NK-92 treated with Interleukin-12 subunit alpha and Interleukin-12 subunit beta, amount 100 ng/mL, for 24 hours (cell line): Measurements from ENCODE around the gene SOX8.

Experiments
- DNase-seq: peaks from one replicate; lab custom pipeline; 2025; lab: John Stamatoyannopoulos, UW

The SOX8 gene

DNA sequence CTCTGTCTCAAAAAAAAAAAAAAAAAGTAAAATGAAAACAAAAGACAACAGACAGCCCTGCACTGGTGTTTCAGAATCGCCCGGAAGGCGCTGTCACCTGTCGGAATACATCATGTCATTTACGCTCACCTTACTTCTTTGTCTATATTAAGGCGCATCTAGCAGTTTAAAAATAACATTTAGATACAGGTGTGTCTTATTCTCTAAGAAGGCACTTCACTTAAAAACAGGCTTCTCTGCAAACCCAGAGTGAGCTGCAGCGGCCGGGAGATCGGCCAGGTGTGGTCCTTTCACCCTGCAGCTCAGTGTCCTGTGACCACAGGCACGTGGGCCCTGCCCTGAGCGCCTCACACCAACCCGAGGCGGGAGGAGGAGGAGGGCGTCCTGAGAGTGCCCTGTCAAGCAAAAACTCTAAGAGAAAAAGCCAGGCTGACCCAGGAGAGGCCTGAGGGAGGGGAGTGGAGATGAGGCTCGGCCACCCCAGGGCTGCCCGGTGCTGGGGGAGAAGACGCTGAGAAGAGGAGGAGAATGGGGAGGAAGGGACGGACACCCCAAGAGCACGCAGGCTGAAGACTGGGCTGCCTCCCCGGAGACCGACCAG is 7.5 kb upstream of the SOX8 start:
- no peak for DNase-seq

DNA sequence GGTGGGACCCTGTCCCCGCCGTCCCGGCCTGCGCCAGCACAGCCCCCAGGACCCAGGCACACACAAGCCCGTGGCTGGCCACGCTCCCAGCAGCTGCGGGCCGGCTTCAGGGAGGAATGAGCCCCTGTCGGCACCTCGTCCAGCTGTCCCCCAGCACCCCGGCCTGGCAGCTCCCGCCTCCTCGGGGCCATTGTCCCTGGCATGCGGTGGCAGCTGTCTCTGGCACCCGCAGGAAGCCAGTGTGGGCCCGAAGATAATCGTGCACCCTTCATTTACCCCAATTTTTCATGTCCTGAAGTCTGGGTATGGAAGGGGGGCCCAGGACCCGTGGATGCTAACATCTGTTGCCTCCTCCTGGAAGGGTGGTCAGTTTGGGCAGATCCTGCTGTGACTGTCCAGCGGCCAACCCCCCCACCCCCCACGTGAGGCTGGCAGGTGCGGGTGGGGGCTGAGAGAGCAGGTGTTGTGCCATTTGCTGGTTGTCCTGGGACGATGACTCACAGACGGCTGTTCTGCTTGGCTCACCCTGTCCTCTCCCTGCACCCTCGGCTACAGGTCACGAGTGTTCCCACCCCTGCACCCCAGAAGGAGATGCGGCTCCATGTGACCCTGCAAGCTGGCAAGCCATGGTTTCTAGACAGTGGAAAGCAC is 6.8 kb upstream of the SOX8 start:
- no peak for DNase-seq

DNA sequence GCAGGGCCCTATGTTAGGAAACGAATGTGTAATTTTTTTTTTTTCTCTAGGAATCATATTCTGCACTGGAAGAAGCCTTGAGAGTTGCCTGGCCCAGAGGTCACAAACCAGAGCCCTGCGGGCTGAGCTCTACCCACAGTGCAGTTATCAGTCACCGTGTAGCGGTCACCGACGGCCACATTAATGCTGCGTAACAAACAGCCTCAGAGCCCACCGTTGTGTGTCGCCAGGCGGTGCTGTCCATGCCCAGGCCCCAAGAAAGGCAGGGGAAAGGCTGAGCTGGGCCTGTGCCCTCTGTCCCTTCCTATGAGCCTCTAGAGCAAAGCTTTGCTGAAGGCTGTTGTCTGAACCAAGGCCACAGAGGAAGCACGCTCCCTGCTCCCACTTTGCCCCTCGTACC is 6.3 kb upstream of the SOX8 start:
- no peak for DNase-seq

DNA sequence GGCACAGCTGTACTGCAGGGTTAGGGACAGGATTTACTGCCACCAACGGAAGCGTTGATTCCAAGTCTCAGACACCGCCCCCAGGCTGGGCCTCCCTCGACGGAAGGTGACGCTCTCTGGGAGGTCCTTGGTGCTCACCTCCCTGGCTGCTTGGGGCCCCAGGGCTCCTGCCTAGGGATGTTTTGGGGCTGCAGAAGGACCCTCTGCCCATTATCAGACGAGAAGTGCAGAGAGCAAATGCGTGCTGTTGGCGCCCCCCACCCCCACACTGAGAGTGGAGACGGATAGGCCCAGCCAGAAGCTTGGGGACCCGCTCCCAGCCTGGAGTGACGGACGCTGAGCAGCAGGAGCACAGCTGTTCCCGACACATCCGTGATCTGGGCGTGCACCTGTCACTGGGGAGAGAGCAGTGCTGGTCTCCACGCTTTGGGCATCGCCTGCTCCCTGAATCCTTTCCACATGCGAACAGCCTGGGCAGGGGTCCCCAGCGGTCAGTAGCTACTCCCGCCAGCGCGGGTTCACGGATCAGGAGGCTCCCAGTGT is 5.1 kb upstream of the SOX8 start:
- DNase-seq, result no peak

DNA sequence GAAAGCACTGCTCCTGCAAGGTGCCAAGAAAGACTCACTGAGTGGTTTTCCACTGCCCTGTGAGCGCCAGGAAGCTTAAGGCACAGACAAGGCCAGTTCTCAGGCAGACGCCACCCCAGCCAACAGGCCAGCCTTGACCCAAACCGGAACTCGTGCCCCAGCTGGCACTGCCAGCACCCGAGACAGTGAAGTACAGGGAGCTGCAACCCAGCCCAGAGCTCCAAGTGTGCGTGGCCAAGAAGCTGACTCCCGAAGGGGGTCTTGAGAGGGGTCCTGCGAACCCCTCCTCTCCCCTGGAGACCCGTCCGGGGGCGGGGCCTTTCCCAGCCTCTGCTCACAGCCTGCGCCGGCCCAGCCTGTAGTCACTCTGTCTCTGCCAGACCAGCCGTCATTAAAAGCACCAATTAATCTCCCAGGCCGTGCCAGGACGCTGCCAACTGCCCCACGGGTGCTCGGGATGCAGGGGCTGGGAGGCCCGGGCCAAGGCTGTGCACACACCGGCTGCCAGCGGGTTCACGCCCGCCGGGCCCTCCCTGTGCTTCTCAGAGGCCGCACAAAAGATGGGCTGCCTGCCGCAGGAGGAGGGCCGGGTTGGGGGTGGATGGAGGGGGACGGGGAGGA is 4.4 kb upstream of the SOX8 start:
- no peak for DNase-seq

DNA sequence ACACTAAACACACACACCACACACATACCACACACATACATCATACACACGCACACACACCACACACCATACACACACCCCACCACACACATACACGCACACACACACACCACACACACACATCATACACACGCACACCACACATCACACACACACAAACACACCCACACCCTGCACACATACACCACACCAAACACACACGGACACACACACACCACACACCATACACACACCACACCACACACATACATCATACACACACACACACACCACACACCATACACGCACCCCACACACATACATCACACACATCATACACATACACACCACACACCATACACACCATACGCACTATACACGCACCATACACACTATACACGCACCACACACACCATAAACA is 3.7 kb upstream of the SOX8 start:
- no peak for DNase-seq

DNA sequence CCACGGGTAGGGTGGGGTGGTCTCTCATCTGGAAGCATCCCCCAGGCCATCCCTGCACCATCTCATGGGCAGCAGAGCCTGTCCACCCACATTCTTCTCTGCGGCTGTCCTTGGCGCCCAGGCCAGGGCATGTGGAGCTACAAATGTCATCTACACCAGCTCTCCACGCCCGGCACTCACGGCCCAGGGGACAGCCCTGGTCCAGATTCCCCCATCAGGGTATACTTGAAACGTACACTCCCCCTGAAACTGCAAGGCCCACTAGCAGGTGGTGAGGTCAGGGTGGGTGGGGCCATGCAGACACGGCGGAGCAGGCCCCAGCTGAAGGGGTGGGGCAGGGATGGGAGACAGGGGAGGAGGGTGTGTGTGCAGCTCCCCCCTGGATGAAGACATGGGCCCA is 3.2 kb upstream of the SOX8 start:
- no peak for DNase-seq

DNA sequence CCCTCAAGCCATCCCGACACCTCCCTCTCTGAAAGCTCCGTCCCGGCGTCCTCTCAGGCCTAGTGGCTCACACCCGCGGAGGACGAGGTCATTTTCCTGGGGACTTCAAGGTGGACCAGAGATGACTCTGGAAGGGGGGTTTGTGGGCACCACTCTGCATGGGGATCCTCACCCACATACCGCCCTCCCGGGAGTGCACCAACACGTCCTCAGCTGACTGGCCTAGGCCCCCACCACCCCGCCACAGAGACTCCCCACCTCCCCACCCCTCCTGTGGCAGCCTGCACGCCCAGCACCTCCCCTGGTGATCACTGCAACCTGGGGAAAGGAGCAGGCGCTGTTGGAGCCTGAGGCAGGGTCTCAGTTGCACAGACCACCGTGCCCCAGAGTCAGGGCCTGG is 2.4 kb upstream of the SOX8 start:
- no peak for DNase-seq

DNA sequence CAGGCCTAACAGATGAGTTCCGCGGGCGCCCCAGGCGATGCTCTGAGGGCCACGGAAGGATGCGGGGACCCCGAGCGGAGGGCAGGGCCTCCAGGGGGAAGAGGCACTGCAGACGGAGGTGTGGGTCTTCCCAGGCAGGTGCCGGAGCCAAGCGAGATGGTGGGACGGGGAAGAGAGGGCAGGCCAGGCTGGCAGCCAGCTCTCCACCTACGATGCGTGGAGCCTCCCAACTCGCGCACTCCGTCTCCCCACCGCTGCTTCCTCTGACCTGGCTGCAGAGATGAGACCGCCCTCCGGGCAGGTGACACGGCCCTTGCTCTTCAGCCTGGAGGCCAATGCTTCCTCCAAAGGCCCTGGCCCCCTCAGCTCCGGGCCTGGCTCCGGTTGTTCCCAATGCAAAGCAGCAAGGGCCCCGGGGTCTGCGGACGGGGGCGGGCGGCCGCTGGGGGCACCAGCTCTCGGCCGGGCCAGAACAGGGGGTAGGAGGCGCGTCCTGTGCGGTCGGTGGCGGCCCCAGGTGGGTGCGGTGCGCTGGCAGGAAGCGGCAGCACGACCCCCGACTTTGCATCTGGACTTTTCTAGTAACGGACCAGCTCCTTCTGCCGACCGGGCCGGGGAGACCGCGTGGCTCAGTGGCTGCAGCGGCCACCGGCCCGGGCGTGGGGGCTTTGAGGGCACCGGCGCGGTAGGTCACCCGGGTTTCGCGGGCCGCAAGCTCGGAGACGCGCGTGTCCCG is 1.5 kb upstream of the SOX8 start:
- no peak for DNase-seq

DNA sequence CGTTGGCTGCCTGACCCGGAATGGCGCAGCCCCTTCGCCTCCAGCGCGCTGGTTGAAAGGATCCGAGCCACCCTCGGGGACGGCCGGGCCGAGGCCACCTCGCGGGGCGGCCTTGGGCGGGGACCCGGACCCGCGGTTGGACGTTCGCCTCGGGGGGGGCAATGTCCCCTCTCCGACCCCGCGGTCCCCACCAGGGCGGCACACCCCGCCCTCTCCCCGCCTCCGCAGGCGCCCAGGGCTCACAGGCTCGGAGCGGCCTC is 1.0 kb upstream of the SOX8 start:
- no peak for DNase-seq

DNA sequence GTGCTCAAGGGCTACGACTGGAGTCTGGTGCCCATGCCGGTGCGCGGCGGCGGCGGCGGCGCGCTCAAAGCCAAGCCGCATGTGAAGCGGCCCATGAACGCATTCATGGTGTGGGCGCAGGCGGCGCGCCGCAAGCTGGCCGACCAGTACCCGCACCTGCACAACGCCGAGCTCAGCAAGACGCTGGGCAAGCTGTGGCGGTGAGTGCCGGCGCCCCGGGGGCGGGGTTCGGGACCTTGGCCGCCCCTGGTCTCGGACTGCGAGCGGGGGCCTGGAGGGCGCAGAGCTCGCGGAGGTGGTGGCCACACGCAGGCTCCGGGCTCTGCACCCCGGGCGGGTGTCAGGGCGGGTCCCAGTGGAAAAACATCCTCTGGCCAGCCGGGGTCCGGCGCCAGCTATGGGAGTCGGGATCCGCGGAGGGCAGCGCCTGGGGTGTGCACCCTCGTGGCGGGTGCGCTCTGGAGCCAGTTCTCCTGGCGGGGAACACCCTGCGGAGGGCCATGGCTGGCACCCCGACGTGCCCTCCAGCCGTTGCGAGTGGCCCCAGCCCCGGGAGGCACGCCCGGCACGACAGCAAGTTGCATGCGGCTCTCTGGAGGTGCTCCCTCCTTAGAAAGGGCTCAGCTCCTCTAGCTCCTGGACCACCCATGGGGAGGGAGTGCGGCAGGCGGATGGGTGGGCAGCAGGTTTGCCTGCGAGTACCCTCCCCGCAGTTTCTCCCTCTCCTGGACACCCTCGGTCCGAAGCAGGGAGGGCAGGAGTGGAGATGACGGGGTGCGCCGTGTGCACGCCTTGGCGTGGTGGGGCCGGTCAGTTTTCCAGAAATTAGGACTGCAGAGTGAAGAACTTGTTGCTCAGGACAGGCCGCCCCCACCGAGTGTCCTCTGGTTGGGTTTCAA is 824 bp downstream of the SOX8 start:
- DNase-seq, result no peak

DNA sequence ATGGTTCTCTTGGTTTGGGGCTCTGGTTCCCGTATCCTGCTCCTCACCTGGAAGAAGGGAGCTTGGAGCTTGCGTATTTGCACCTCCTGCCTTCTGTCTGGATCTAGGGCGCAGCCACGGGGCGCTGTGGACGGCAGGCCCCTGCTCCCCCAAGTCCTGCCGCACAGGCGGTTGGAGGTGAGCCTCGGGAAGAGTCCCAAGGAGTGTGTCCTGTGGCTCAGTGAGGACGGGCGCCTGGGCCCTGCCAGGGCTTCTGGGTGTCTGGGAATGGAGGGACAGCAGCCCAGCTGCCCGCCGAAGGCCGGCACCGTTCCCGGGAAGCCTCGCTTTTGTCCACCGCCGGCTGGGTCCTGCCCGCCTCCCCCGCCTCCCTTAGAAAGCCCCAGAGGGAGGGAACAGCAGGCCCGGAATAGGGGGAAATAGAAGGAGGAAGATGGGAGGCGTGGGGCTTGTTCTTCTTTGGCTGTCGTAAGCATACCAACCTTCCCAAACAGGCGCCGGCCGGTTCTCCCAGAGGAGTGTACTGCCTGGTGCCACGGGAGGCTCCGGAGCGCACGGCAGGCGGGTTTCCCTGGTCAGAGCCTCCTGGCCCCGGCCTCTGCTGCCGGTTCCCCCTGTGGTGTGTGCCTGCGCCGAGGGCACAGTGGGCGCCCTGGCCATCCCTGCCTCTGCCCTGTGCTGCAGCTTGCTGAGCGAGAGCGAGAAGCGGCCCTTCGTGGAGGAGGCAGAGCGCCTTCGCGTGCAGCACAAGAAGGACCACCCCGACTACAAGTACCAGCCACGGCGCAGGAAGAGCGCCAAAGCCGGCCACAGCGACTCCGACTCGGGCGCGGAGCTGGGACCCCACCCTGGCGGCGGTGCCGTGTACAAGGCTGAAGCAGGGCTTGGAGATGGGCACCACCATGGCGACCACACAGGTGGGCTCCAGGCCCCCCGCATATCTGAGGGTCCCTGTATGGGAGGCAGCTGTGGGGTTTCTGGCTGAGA is 1.8 kb downstream of the SOX8 start:
- DNase-seq, result no peak

DNA sequence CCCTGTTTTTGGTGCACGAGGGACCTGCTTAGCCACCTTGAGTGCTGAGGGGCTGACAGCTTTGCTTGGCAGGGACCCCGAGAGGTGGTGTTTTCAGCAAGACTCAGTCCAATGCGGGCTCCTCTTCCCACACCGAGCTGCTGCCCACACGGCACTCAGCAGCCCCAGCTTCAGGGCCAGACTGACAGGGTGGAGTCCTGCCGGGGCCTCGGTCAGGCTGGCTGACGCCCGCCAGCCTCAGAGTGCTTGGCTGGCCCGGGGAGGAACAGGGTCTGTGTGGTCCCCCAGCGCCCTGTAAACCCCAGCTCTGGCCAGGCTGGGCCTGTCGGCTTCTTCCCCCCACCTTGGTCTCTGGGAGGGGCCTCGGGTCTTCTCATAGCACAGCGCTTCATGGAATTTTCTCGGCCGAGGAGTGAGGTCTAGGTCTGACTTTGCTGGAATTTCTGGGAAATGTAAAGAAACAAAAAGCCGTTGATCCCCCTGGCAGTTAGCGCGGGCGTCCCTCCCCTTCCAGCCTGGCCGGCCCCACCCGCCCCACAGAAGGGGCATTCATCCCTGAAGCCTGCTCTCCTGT is 2.6 kb downstream of the SOX8 start:
- no peak for DNase-seq

DNA sequence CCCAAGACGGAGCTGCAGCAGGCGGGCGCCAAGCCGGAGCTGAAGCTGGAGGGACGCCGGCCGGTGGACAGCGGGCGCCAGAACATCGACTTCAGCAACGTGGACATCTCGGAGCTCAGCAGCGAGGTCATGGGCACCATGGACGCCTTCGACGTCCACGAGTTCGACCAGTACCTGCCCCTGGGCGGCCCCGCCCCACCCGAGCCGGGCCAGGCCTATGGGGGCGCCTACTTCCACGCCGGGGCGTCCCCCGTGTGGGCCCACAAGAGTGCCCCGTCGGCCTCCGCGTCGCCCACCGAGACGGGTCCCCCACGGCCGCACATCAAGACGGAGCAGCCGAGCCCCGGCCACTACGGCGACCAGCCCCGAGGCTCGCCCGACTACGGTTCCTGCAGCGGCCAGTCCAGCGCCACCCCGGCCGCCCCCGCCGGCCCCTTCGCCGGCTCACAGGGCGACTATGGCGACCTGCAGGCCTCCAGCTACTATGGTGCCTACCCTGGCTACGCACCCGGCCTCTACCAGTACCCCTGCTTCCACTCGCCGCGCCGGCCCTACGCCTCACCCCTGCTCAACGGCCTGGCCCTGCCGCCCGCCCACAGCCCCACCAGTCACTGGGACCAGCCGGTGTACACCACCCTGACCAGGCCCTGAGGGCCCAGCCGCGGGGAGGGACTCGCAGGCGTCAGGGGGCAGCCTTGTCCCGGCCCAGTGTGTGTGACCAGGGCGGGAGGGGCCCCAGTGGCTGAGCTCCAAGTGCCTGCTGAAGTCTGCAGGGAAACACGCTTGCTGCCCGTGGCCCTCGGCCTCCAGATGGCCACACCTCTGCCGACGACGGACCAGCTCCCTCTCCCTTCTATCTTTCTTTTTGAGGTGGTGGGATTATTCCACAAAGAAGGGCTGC is 3.4 kb downstream of the SOX8 start:
- no peak for DNase-seq

DNA sequence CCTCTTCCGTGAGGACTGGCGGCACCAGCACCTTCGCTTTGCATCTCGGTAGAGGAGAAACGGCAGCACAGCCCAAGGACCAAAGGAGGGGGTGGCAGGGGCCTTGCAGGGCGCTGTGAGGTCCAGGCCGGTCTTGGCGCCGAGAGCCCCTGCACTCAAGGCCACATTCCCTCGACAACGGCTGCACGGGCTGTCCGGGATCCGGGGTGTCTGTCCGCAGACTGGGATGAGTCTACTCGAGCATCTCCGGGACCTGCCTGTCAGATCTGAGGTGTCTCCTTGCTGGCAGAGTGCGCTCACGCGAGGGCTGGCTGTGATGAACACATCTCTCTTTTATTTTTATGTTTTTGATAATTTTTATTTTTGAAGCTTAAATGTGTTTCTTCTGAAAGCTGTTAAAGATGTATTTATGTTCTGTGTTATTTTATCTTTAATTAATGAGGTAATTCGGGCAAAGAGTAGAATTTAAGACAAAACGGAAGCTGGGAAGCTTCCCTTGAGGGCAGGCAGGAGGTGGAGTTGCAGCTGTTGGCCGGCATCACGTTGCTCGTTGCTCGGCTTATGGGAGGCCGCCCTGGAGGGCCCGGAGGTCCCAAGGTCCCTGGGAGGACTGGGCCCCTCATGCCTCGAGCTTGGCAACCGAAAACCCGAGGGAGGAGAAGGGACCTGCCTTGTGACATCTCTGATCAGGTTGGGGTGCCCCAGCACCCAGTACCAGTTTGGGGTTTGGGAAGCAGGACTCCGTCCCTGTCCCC is 4.3 kb downstream of the SOX8 start:
- no peak for DNase-seq

DNA sequence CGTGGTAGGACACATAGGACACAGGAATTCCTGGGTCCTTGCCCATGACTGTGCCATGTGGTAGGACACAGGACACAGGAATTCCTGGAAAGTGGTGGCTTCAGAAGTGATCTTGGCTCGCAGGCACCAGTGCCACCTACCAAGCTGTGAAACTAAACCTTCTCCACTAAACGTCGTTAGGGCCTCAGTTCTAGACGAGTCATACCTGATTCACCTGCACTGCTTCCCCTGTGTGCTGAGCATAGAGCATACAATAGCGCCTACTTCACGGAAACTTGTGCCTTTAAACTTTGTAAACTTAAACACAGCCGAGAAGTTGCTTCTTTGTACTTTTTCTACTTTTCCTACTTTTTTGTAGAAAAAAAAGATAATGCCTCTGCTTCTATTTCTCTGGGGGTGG is 4.8 kb downstream of the SOX8 start:
- no peak for DNase-seq

DNA sequence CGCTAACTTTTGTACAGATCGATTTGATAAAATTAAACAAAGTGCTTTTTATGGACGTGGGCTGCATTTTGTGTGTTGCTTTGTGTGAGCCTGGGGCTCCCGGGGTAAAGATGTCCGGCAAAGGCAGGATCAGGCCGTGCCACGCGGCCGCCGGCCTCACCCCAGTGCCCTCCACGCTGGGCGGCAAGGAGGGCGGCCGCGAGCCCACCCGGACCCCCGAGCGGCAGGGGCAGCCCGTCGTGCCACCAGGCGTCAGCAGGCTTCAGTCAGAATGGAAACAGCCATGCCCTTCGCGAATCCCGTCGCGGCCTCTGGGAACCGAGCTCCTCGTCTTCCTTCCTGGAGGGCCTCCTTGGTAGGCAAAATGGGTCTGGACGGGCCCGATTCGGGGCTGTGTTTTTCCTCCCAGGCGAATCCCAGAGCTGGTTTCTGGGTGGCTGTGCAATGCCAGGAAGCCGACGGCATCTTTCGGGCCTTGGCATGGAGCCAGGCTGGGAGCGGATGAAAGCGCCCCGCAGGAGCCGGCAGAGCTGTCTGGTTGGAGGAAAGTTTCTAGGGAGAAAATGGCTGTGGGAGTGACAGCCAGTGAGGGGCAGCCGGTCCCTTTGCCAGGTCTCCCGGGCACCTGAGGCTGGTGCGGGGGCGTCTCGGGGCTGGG is 5.5 kb downstream of the SOX8 start:
- DNase-seq, result no peak

DNA sequence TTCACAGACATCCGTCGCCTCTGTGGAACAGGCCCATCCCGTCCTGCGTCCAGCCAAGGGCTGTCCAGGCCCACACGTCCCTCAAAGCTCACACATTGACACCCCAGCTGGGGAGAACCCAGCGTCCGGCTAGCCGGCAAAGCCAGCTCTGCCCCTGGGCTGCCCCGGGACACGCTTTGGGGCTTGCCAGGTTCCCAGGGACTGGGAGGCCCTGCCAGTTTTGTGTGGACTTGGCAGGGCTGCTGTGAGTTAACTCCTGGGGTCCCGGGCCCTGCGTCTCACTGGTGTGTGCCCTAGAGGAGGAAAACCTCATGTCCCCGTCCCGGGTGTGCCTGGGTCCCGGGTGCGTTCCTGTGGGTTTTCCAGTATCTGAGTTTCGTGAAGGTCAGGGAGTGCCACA is 6.3 kb downstream of the SOX8 start:
- no peak for DNase-seq
